Natural killer cell (primary cell): ENCODE results near the gene TMEM270. TPM values are rescaled to one million over a fixed set of nuclear protein-coding genes. Genes with fewer than 3 reads are reported as not detected.
"Not testable (repeated sequence)": the region's sequence is repeated elsewhere in the genome, so short reads cannot be mapped to it uniquely, and the experiment has no call there.

ENCODE experiments used
- ATAC-seq, 3 donors: fragments of 150-1000 bp in 2 of 3; fragments of 200-7000 bp in 1 of 3; cut with Tn5 transposase; 1 replicate in 1 of 3; 2 replicates in 2 of 3; pipeline ENCODE4 v1.10.0; 2021; ENCODE audit warnings: mild to moderate bottlenecking in 2 of 3, moderate library complexity in 2 of 3
- DNase-seq, 2 donors: peaks; one replicate each; pipeline versions ENCODE4 v3.0.0 to v3.0.0-alpha.2; 2013 to 2021; ENCODE audit warnings: mixed read lengths in 1 of 2
- H3K27ac ChIP-seq: one replicate; pipeline ENCODE4 v1.5.1; 2013; ENCODE audit warnings: mild to moderate bottlenecking, low read length
- H3K27me3 ChIP-seq: one replicate; pipeline ENCODE4 v1.6.1; 2013; ENCODE audit warnings: low read length; ENCODE audit not compliant: control insufficient read depth, insufficient read depth
- H3K36me3 ChIP-seq: one replicate; pipeline ENCODE4 v1.6.1; 2013; ENCODE audit warnings: low read length; ENCODE audit not compliant: control insufficient read depth, insufficient read depth
- H3K4me1 ChIP-seq: one replicate; pipeline ENCODE4 v1.6.1; 2013; ENCODE audit warnings: low read length; ENCODE audit not compliant: control insufficient read depth, insufficient read depth
- H3K4me3 ChIP-seq: one replicate; pipeline ENCODE4 v1.5.1; 2013; ENCODE audit warnings: low read length
- H3K9me3 ChIP-seq: one replicate; pipeline ENCODE4 v1.6.1; 2013; ENCODE audit warnings: low read length; ENCODE audit not compliant: control insufficient read depth, insufficient read depth
- H3K27ac Mint-ChIP-seq, 2 donors: one replicate each; pipeline ENCODE4 v1.8.0; 2022; ENCODE audit warnings: mild to moderate bottlenecking in 2 of 2, mixed read lengths in 2 of 2, moderate library complexity in 1 of 2
- H3K27me3 Mint-ChIP-seq, 2 donors: one replicate each; pipeline ENCODE4 v1.8.0; 2022; ENCODE audit warnings: low read depth in 2 of 2, mixed read lengths in 2 of 2
- H3K36me3 Mint-ChIP-seq: one replicate; pipeline ENCODE4 v1.8.0; 2022; ENCODE audit warnings: mixed read lengths
- H3K4me1 Mint-ChIP-seq, 2 donors: one replicate each; pipeline ENCODE4 v1.8.0; 2022; ENCODE audit warnings: mixed read lengths in 2 of 2
- H3K4me3 Mint-ChIP-seq: one replicate; pipeline ENCODE4 v1.8.0; 2022; ENCODE audit warnings: mild to moderate bottlenecking, moderate library complexity, mixed read lengths
- H3K9me3 Mint-ChIP-seq, 2 donors: one replicate each; pipeline ENCODE4 v1.8.0; 2022; ENCODE audit warnings: mixed read lengths in 2 of 2
- CTCF ChIP-seq: fragments of 200-600 bp; IDR thresholded peaks from one replicate; pipeline ENCODE4 v1.8.0; 2022; ENCODE audit warnings: antibody characterized with exemption
- WGBS: methylation state at CpG from one replicate; pipeline ENCODE4 v1.1.7; 2013; ENCODE audit warnings: missing lambda C conversion rate; ENCODE audit not compliant: insufficient coverage; 5-methylcytosine and 5-hydroxymethylcytosine counted together
- intact Hi-C: fragments of 100-400 bp; cut with micrococcal nuclease; formaldehyde crosslinking; loops from one replicate; pipeline ENCODE4 v1.14.2; 2022
- total RNA-seq, 4 donors: library from RNA; stranded (reverse); fragments of 120-200 nt in 1 of 4; gene quantifications; one replicate each; pipeline versions ENCODE4 v1.2.3 to v1.2.4, GENCODE V29; 2013 to 2022

The TMEM270 gene
- total RNA-seq, 3 donors from 2014 or later (not counting 1 experiment from before 2014, with no cell fraction given): not detected

- Mint-ChIP-seq H3K9me3 (no peaks in the 10 kb centered on the region), H3K4me3 (no peak overlapping the region), H3K4me1 (peaks cover 6 to 7% of the 10 kb centered on the region in 2 donors), H3K27me3 (peaks cover 7 to 10% of the 10 kb centered on the region in 2 donors), H3K36me3 (no peaks in the 10 kb centered on the region), H3K27ac (no peak overlapping the region)
- Histone ChIP-seq H3K4me1 (peaks cover 9% of the 10 kb centered on the region), H3K27me3 (peaks cover 3% of the 10 kb centered on the region), H3K9me3 (no peaks in the 10 kb centered on the region), H3K4me3 (no peak overlapping the region), H3K36me3 (no peaks in the 10 kb centered on the region), H3K27ac (no peak overlapping the region)
- DNase-seq (no peak), ATAC-seq (no peak)
- intact Hi-C loops: no loop called here
- TF ChIP-seq CTCF: no peak
- WGBS: 75% methylated on average over 13 of the region's 13 CpGs
These were observed 27.6 kb upstream of the TMEM270 start for GRCh38 chr7:73833251-73833919.

- Mint-ChIP-seq H3K4me1 (no peaks in the 10 kb centered on the region), H3K9me3 (no peaks in the 10 kb centered on the region), H3K36me3 (no peaks in the 10 kb centered on the region), H3K27me3 (peaks cover 0 to 4% of the 10 kb centered on the region in 2 donors), H3K4me3 (no peak overlapping the region), H3K27ac (no peak overlapping the region)
- Histone ChIP-seq H3K27me3 (no peaks in the 10 kb centered on the region), H3K4me1 (no peaks in the 10 kb centered on the region), H3K4me3 (no peak overlapping the region), H3K27ac (no peak overlapping the region), H3K36me3 (no peaks in the 10 kb centered on the region), H3K9me3 (no peaks in the 10 kb centered on the region)
- WGBS: 96% methylated on average over 11 of the region's 11 CpGs
- no peak for TF ChIP-seq CTCF
- intact Hi-C loops: no loop called here
- ATAC-seq (no peak), DNase-seq (no peak)
These were observed 26.2 kb upstream of the TMEM270 start for GRCh38 chr7:73834626-73835191.

- H3K27me3 ChIP-seq, H3K4me1 Mint-ChIP-seq, H3K4me3 Mint-ChIP-seq, H3K27me3 Mint-ChIP-seq, H3K27ac Mint-ChIP-seq, H3K9me3 Mint-ChIP-seq, intact Hi-C loops, H3K4me3 ChIP-seq, H3K9me3 ChIP-seq, H3K4me1 ChIP-seq, H3K36me3 ChIP-seq, H3K27ac ChIP-seq, H3K36me3 Mint-ChIP-seq, DNase-seq, ATAC-seq: not testable (repeated sequence)
These were observed 23.8 kb upstream of the TMEM270 start for GRCh38 chr7:73837167-73837566.

GRCh38 chr7:73838642-73839041 lies 22.3 kb upstream of the TMEM270 start:
- peaks cover 12% of the 10 kb centered on the region for H3K4me1 ChIP-seq
- Mint-ChIP-seq H3K27ac (no peak overlapping the region), H3K4me3 (no peak overlapping the region), H3K36me3 (no peaks in the 10 kb centered on the region), H3K9me3 (no peaks in the 10 kb centered on the region), H3K4me1 (peaks cover 0 to 7% of the 10 kb centered on the region in 2 donors), H3K27me3 (no peaks in the 10 kb centered on the region)
- intact Hi-C loops: no loop called here
- no peaks in the 10 kb centered on the region for H3K9me3 ChIP-seq
- no peak for TF ChIP-seq CTCF
- no peak overlapping the region for H3K4me3 ChIP-seq
- DNase-seq: no peak
- no peak for ATAC-seq
- H3K36me3 ChIP-seq: no peaks in the 10 kb centered on the region
- H3K27ac ChIP-seq: no peak overlapping the region
- 12% methylated on average over 6 of the region's 6 CpGs for WGBS
- H3K27me3 ChIP-seq: no peaks in the 10 kb centered on the region
